Stimulated activated naive CD8-positive, alpha-beta T cell treated with anti-CD3 and anti-CD28 coated beads, Interleukin-15, Interleukin-2, amounts not matched to agents 100 ng/mL and 50 ng/mL, for 24 hours (primary cell): ENCODE data around the gene KCTD7.
A peak's percentile ranks its signal among the peaks of the same experiment; 100 is the strongest.
"Not testable (repeated sequence)": the region's sequence is repeated elsewhere in the genome, so short reads cannot be mapped to it uniquely, and the experiment has no call there.

Experiments
- H3K27ac Mint-ChIP-seq: one replicate; pipeline ENCODE4 v1.8.0; 2021; ENCODE audit warnings: mild to moderate bottlenecking, mixed read lengths
- H3K27me3 Mint-ChIP-seq: one replicate; pipeline ENCODE4 v1.8.0; 2021; ENCODE audit warnings: mixed read lengths
- H3K36me3 Mint-ChIP-seq: one replicate; pipeline ENCODE4 v1.8.0; 2021; ENCODE audit warnings: low read depth, mixed read lengths
- H3K4me1 Mint-ChIP-seq: one replicate; pipeline ENCODE4 v1.8.0; 2021; ENCODE audit warnings: low read depth, mixed read lengths
- H3K4me3 Mint-ChIP-seq: one replicate; pipeline ENCODE4 v1.8.0; 2021; ENCODE audit warnings: mild to moderate bottlenecking, mixed read lengths
- H3K9me3 Mint-ChIP-seq: one replicate; pipeline ENCODE4 v1.8.0; 2021; ENCODE audit warnings: mixed read lengths

Gene KCTD7

DNA sequence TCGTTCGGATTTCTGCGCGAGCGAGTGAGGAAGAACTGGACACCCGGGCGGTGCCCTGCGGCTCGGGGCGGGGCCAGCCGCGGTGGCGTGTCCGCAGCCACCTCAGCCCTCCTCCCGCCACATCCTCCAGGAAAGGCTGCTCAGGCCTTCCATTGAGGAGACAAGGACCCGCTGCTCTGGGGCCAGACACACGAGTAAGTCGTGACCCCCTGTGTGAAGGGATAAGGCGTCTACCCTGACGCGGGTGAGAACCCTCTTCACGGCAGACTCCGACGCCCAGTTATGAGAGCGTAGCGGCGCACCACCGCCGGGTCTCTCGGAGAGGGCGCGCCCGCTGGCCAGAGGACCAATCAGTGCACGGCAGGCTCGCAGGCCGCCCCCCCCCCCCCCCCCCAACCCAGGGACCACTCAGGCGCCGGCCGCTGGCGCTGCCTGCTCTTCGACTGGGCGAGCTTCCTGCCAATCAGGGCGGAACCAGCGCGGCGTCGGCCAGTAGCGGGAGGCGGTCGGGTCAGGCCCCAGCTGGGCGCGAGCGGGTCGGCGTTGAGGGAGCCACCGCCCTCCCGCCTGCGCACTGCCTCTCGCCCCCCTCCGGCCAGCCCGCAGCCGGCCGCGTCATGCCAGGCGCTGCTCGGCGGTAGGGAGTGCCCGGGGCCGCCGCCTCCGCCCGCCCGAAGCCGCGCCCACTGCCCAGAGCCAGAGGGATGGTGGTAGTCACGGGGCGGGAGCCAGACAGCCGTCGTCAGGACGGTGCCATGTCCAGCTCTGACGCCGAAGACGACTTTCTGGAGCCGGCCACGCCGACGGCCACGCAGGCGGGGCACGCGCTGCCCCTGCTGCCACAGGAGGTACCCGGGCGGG is at the start of gene KCTD7:
TSS of gene KCTD7 (plus strand) at position 521 of the 861 bp plus-strand sequence. CDS start at position 705, 184 bp downstream.
- Mint-ChIP-seq H3K4me1 (peaks cover 40% of the 10 kb centered on the region), H3K36me3 (no peaks in the 10 kb centered on the region), H3K9me3 (no peaks in the 10 kb centered on the region), H3K4me3 (peak within 1 kb of the TSS; percentile 87), H3K27me3 (no peaks in the 10 kb centered on the region), H3K27ac (peak within 1 kb of the TSS; percentile 77)

DNA sequence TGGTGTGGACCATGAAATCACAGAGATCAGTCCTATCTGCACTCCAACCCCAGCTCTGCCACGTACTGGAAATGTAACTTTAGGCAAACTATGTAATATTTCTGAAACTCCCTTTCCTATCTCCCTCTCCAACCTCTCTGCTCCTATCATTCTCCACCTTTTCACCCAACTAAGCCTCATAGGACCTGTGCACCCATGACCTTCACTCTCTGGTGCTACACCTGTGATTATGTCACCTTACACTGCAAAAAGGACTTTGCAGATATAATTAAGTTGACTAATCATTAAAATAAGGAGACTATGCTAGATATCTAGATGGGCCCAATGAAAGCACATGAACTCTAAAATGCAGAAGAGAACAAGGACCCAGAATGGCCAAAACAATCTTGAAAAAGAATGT is 48.3 kb upstream of the KCTD7 start:
- not testable (repeated sequence) for H3K9me3 Mint-ChIP-seq, H3K4me3 Mint-ChIP-seq, H3K27ac Mint-ChIP-seq, H3K27me3 Mint-ChIP-seq
- H3K36me3 Mint-ChIP-seq: peaks cover 50% of the 10 kb centered on the region
- peaks cover 75% of the 10 kb centered on the region for H3K4me1 Mint-ChIP-seq

DNA sequence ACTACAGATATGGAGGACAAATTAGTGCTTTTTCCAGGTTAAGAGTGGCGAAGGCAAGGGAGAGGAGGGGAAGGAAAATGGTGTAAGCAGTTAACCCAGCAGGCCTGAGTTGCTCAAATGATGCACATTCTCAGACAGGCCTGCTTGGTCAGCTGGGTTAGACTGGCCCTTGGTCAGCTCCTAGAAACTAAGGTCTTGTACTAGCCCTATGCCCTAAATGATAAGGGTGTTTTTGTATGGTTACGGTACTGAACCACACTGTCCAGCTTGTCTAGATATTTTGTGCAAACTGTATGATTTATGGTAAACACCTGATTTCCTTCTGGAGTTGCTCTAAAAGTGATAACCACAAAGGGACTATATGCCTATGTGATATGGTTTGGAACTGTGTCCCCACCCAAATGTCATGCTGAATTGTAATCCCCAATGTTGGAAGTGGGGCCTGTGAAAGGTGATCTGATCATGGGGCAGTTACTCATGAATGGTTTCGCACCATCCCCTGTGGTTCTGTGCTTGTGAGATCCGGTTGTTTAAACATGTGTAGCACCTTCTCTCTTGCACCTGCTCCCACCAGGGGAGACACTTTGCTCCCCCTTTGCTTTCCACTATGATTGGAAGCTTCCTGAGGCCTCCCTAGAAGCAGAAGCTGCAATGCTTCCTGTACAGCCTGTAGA is 45.7 kb upstream of the KCTD7 start:
- H3K27ac Mint-ChIP-seq, H3K27me3 Mint-ChIP-seq, H3K9me3 Mint-ChIP-seq, H3K4me3 Mint-ChIP-seq: not testable (repeated sequence)
- peaks cover 39% of the 10 kb centered on the region for H3K36me3 Mint-ChIP-seq
- peaks cover 67% of the 10 kb centered on the region for H3K4me1 Mint-ChIP-seq

DNA sequence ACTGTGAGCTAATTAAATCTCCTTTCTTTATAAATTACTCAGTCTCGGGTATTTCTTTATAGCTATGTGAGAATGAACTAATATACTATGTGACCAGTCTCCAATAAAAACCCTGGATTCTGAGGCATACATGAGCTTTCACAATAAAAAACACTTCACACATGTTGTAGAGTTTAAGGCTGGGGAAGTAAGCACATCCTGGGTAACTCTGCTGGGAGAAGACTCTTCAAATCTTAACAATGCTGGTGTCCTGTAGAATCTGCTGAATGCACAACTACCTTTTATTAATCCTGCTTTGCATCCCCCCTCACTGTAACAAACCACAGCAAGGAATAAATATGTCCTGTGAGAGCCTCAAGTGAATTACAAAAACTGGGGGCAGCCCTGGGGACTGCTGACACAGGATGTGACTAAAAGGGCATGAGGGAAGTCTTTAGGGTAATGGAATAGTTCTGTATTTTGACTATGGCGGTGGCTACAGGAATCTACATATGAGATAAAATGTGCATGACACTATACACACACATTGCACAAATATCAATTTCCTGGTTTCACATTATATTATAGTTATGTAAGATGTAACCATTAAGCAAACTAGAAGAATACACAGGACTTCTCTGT is 45.1 kb upstream of the KCTD7 start:
- Mint-ChIP-seq H3K4me1 (peaks cover 66% of the 10 kb centered on the region), H3K36me3 (peaks cover 34% of the 10 kb centered on the region), H3K4me3 (no peak overlapping the region), H3K9me3 (no peaks in the 10 kb centered on the region), H3K27me3 (no peaks in the 10 kb centered on the region), H3K27ac (peak overlapping the region; percentile 32)

DNA sequence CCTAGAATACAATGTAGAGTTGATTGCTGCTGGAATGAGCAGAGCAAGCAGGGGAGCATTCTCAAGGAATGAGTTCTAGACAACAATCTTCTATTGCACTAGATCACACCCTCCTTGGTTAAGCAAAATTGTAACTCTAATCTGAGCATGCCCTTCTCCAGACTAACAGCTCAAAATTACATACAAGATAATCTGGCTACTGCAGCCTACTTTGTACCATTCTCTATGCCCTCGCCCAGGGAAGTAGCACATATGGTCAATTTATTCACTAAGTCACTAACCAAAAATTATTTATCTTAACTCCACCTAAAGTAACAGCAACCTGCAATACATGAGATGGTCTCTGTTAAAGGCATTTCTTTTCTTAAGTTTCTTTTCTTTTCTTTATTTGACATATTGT is 42.5 kb upstream of the KCTD7 start:
- Mint-ChIP-seq H3K36me3 (peaks cover 34% of the 10 kb centered on the region), H3K4me3 (no peak overlapping the region), H3K9me3 (no peaks in the 10 kb centered on the region), H3K4me1 (peaks cover 73% of the 10 kb centered on the region), H3K27ac (no peak overlapping the region), H3K27me3 (no peaks in the 10 kb centered on the region)

DNA sequence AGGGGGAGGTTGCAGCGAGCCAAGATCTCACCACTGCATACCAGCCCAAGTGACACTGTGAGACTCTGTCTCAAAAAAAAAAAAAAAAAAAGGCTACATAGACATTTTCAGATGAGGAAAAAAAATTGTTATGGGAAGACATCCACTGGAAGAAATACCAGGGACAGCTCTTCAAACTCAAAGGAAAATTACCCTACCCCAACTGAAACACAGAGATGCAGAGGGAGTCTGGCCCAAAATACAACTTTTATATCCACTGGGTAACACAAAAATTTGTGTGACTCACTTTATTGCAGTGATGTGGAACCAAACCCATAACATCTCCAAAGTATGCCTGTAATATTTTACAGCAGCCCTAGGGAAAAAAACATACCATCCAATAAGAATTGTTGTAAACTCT is 40.5 kb upstream of the KCTD7 start:
- H3K4me1 Mint-ChIP-seq: peaks cover 83% of the 10 kb centered on the region

DNA sequence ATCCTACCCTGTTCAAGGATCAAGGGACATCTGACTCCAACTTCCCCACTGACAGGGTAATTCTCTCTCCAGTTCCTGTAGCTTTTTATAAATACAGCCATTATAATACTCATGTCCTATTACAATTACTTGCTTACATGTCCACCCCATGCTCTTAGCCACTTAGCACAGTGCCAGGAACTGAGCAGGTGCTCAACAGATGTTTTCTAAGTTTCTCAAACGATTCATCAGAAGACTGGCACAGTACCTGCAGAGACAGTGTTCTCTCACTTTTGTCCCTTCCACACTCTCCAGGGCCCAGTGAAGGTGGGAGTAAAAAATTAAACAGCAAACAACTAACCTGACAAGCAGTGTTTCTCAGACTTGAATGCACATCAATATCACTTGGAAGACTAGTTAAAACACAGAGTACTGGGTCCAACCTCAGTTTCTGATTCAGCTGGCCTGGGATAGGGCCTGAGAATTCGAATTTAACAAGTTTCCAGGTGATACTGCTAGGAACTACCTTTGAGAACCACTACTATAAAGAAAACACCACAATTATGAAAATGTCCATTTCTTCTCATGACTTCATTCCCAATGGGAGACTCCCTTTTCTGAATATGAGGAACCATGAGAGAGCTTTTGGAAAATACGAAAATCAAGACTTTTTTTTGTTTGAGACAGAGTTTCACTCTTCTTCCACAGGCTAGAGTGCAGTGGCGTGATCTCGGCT is 39.7 kb upstream of the KCTD7 start:
- H3K4me3 Mint-ChIP-seq, H3K27me3 Mint-ChIP-seq, H3K9me3 Mint-ChIP-seq: not testable (repeated sequence)
- H3K27ac Mint-ChIP-seq: peak overlapping the region; percentile 22
- H3K4me1 Mint-ChIP-seq: peaks cover 77% of the 10 kb centered on the region
- peaks cover 13% of the 10 kb centered on the region for H3K36me3 Mint-ChIP-seq

More for the DNA sequence above, 40.5 kb upstream of the KCTD7 start:
- not testable (repeated sequence) for H3K9me3 Mint-ChIP-seq, H3K27ac Mint-ChIP-seq, H3K27me3 Mint-ChIP-seq, H3K4me3 Mint-ChIP-seq
- H3K36me3 Mint-ChIP-seq: peaks cover 20% of the 10 kb centered on the region

DNA sequence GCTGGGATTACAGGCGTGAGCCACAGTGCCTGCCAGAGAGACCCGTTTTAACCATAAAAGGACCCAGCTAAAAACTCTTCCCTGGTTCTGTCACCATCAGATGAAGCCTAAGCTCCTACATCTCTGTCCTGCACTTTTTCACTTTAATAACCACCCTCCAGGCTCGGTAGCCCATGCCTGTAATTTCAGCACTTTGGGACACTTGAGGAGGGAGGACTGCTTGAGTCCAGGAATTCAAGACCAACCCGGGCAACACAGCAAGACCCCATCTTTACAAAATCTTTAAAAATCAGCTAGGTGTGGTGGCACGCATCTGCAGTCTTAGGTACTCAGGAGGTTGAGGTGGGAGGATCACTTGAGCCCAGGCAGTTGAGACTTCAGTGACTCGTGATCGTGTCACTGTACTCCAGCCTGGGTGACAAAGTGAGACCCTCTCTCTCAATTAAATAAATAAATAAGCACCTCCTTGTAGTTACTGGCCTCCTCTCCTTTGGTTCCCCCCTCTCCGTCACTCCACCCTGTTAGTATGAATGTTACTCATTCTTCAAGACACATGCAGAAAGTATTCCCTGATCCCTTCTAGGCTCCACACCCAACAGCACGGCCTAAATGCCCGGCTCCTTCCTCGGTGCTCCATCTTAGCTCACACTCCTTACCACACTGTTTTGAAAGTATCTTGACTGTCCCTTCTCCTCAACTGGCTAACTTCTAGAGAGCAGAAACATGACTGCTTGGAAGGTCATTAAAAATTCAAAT is 38.2 kb upstream of the KCTD7 start:
- H3K9me3 Mint-ChIP-seq, H3K27me3 Mint-ChIP-seq, H3K36me3 Mint-ChIP-seq: not testable (repeated sequence)
- Mint-ChIP-seq H3K4me1 (peaks cover 64% of the 10 kb centered on the region), H3K4me3 (peak overlapping the region; percentile 96), H3K27ac (peak overlapping the region; percentile 89)

DNA sequence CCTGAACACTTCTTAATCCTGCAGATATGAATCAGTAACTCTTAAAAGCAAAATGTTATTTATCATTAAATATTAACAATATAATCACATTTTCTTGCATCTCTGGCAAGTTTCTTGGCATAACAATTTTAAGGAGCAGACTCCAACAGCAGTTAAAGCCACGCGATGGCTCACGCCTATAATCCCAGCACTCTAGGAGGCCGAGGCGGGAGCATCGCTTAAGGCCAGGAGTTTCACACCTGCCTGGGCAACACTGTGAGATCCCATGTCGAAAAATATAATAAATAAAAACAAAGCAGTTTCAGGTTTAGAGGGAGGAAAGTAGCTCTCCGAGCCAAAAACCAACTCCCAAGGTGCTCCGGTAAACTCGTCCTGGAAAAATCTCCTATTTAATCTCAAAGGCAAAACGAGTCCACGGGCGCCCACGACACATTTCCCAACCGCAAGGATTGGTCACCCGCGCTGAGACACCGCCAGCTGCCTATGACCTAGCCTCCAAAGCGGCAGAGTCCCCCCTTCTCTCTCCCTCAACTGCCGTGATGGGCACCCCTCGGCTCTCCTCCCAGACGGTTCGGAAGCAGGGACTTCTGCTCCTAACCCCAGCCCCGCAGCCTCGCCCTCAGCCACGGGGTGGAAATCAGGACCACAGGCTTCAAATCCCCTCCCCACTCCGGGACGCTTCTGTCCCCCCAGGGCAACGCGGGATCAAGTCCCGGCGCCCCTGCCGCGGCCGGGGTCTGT is 37.5 kb upstream of the KCTD7 start:
- peak overlapping the region; percentile 89 for H3K27ac Mint-ChIP-seq
- H3K4me3 Mint-ChIP-seq: peak overlapping the region; percentile 96
- H3K27me3 Mint-ChIP-seq, H3K36me3 Mint-ChIP-seq, H3K9me3 Mint-ChIP-seq: not testable (repeated sequence)
- peaks cover 57% of the 10 kb centered on the region for H3K4me1 Mint-ChIP-seq

DNA sequence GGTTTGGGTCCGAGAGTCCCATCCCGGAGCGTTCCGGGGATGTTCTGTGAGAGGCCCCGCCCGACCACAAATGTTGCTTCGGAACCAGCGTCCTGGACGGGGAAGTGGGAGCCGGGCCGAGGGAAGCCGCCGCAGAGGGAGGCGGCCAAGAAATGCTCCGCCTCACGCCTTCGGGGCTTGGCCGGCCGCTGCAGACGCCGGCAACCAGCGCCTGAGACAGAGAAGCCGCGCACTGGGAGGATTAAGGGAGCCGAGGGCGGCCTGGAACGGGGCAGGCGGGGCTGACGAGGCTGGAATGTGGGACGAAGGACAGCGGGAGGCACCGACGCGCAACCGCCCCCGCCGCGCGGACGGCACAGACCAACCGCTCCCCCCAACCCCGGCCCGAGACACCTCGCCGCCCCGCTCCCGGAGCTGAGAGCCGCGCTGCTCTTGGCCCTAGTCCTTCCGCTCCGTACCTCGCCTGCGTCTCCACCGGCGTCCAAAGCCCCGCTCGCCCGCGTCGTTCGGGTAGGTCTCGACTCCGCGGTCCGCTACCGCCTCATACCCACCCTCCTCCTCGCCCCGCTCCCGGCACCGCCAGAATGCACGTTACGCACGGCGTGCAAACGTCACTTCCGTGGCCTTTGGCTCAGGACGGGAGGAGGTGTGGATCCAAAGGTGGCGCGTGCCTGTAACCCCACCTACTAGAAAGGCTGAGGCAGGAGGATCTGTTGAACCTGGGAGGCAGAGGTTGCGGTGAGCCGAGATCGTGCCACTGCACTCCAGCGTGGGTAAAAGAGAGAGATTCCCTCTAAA is 36.7 kb upstream of the KCTD7 start:
- Mint-ChIP-seq H3K27ac (peak overlapping the region; percentile 97), H3K9me3 (no peaks in the 10 kb centered on the region), H3K27me3 (no peaks in the 10 kb centered on the region), H3K36me3 (peaks cover 4% of the 10 kb centered on the region), H3K4me1 (peaks cover 52% of the 10 kb centered on the region), H3K4me3 (peak overlapping the region; percentile 96)

DNA sequence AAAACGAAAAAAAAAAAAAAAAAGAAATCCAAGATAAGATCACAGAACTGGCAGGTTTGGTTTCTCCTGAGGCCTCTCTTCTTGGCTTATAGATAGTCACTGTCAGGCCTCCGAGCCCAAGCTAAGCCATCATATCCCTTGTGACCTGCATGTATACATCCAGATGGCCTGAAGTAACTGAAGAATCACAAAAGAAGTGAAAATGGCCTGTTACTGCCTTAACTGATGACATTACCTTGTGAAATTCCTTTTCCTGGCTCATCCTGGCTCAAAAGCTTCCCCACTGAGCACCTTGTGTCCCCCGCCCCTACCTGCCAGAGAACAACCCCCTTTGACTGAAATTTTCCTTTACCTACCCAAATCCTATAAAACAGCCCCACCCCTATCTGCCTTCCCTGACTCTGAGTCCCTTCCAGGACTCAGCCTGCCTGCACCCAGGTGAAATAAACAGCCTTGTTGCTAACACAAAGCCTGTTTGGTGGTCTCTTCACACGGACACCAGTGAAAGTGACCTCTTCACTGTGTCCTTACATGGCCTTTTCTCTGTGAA is 36.0 kb upstream of the KCTD7 start:
- peak overlapping the region; percentile 96 for H3K4me3 Mint-ChIP-seq
- H3K27ac Mint-ChIP-seq: peak overlapping the region; percentile 97
- H3K9me3 Mint-ChIP-seq, H3K27me3 Mint-ChIP-seq, H3K36me3 Mint-ChIP-seq: not testable (repeated sequence)
- H3K4me1 Mint-ChIP-seq: peaks cover 47% of the 10 kb centered on the region

DNA sequence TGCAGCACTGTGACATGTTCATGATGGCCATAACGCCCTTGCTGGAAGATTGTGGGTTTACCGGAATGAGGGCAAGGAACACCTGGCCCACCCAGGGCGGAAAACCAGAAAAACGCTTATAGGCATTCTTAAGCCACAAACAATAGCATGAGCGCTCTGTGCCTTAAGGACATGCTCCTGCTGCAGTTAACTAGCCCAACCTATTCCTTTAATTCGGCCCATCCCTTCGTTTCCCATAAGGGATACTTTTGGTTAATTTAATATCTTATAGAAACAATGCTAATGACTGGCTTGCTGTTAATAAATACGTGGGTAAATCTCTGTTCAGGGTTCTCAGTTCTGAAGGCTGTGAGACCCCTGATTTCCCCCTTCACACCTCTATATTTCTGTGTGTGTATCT is 34.6 kb upstream of the KCTD7 start:
- not testable (repeated sequence) for H3K27ac Mint-ChIP-seq, H3K27me3 Mint-ChIP-seq, H3K36me3 Mint-ChIP-seq, H3K4me3 Mint-ChIP-seq, H3K9me3 Mint-ChIP-seq
- peaks cover 38% of the 10 kb centered on the region for H3K4me1 Mint-ChIP-seq

DNA sequence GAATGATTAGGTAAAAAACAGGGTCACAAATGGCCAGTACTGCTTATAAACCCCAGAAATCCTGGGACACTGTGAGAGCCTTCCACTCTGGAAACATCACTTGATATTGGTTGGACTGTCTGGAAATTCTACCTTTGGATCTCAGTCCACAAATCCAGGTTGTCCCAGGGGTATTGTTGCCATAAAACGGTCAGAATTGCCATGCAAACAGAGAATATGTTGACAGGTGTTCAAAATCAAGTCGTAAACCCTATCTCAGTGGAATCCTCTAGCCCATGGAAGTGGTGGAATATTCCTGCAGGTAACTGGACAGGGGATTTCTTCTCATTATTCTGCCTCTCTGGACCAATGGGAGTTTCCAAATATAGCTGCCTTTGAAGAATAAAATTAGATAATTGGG is 31.2 kb upstream of the KCTD7 start:
- Mint-ChIP-seq H3K36me3 (no peaks in the 10 kb centered on the region), H3K27me3 (no peaks in the 10 kb centered on the region), H3K9me3 (no peaks in the 10 kb centered on the region), H3K4me1 (peaks cover 10% of the 10 kb centered on the region), H3K4me3 (no peak overlapping the region), H3K27ac (no peak overlapping the region)
